Mesothelial cell of epicardium (in vitro differentiated cells): ENCODE measurements around the gene HEXIM2. TPM values are rescaled to one million over a fixed set of nuclear protein-coding genes. Genes with fewer than 3 reads are reported as not detected.

Source experiments
- DNase-seq, 2 experiments: peaks; one replicate each; pipeline ENCODE4 v3.0.0; 2021; ENCODE audit warnings: low spot score in 2 of 2; ENCODE audit not compliant: unreplicated experiment in 2 of 2
- H3K27ac Mint-ChIP-seq: 2 replicates; pipeline ENCODE4 v1.8.0; 2021; ENCODE audit warnings: mixed read lengths
- H3K27me3 Mint-ChIP-seq: 2 replicates; pipeline ENCODE4 v1.8.0; 2021; ENCODE audit warnings: low read depth, mixed read lengths
- H3K36me3 Mint-ChIP-seq: 2 replicates; pipeline ENCODE4 v1.8.0; 2021; ENCODE audit warnings: mixed read lengths
- H3K4me1 Mint-ChIP-seq: 2 replicates; pipeline ENCODE4 v1.8.0; 2021; ENCODE audit warnings: mixed read lengths
- H3K4me3 Mint-ChIP-seq: 2 replicates; pipeline ENCODE4 v1.8.0; 2021; ENCODE audit warnings: mild to moderate bottlenecking, moderate library complexity, mixed read lengths
- H3K9me3 Mint-ChIP-seq: 2 replicates; pipeline ENCODE4 v1.8.0; 2021; ENCODE audit warnings: mixed read lengths
- CTCF ChIP-seq: fragments of 200-600 bp; sonication (generic); IDR thresholded peaks from one replicate; pipeline ENCODE4 v1.5.0; 2021; ENCODE audit warnings: antibody characterized with exemption; ENCODE audit not compliant: unreplicated experiment
- total RNA-seq: library from RNA; stranded (reverse); gene quantifications from 3 replicates; pipeline ENCODE4 v1.2.1, GENCODE V29; 2021

The HEXIM2 gene
- total RNA-seq, 1 donor from 2014 or later: 6.5 TPM

GRCh38 chr17:45128989-45129388, 32.7 kb upstream of the HEXIM2 start:
- Mint-ChIP-seq H3K9me3 (no peaks in the 10 kb centered on the region), H3K4me3 (no peak overlapping the region), H3K27ac (peak overlapping the region; percentile 67), H3K36me3 (no peaks in the 10 kb centered on the region), H3K4me1 (peaks cover 46% of the 10 kb centered on the region), H3K27me3 (no peaks in the 10 kb centered on the region)
- TF ChIP-seq CTCF: no peak
- DNase-seq: no peak

GRCh38 chr17:45129426-45129939, 32.2 kb upstream of the HEXIM2 start:
- Mint-ChIP-seq H3K9me3 (no peaks in the 10 kb centered on the region), H3K36me3 (no peaks in the 10 kb centered on the region), H3K27ac (peak overlapping the region; percentile 67), H3K4me1 (peaks cover 46% of the 10 kb centered on the region), H3K27me3 (no peaks in the 10 kb centered on the region), H3K4me3 (no peak overlapping the region)
- no peak for TF ChIP-seq CTCF
- DNase-seq: no peak

- peak overlapping the region; percentile 81 for H3K4me3 Mint-ChIP-seq
- no peak for DNase-seq
- no peaks in the 10 kb centered on the region for H3K36me3 Mint-ChIP-seq
- peaks cover 44% of the 10 kb centered on the region for H3K4me1 Mint-ChIP-seq
- no peaks in the 10 kb centered on the region for H3K27me3 Mint-ChIP-seq
- no peak for TF ChIP-seq CTCF
- no peaks in the 10 kb centered on the region for H3K9me3 Mint-ChIP-seq
- no peak overlapping the region for H3K27ac Mint-ChIP-seq
Measured at GRCh38 chr17:45129940-45130680, 31.6 kb upstream of the HEXIM2 start.

- Mint-ChIP-seq H3K4me3 (peak overlapping the region; percentile 81), H3K4me1 (peaks cover 48% of the 10 kb centered on the region), H3K36me3 (no peaks in the 10 kb centered on the region), H3K27me3 (no peaks in the 10 kb centered on the region), H3K9me3 (no peaks in the 10 kb centered on the region), H3K27ac (no peak overlapping the region)
- no peak for DNase-seq
- no peak for TF ChIP-seq CTCF
Measured at GRCh38 chr17:45130681-45131615, 30.7 kb upstream of the HEXIM2 start.

- Mint-ChIP-seq H3K27ac (peak overlapping the region; percentile 53), H3K4me3 (peak overlapping the region; percentile 81), H3K4me1 (peaks cover 53% of the 10 kb centered on the region), H3K36me3 (no peaks in the 10 kb centered on the region), H3K27me3 (no peaks in the 10 kb centered on the region), H3K9me3 (no peaks in the 10 kb centered on the region)
- TF ChIP-seq CTCF: peak; percentile 99
- DNase-seq: peak; percentile 67 to 86
Measured at GRCh38 chr17:45131616-45132319, 29.9 kb upstream of the HEXIM2 start.
